ENCODE data around the gene TJP3. TPM values are rescaled to one million over a fixed set of nuclear protein-coding genes. Genes with fewer than 3 reads are reported as not detected.

The TJP3 gene
- total and polyA plus RNA-seq, 2 experiments from 2014 or later: 18.2 to 23.9 TPM

- H3K36me3 ChIP-seq (ENCODE audit: insufficient read depth): no peaks in the 10 kb centered on the region
- TF ChIP-seq ETS1 (IDR thresholded peaks at IDR 0.05) (no peak), CTCF (conservative IDR thresholded peaks at IDR 0.05; ENCODE audit: low read depth in 2 of 2) (peak; percentile 12 to 60; a peak in 2 of 4 replicates)
- Mint-ChIP-seq H3K27ac (peak overlapping the region; percentile 36; the same call in 1 of the 2 replicates), H3K4me1 (peaks cover 17% of the 10 kb centered on the region), H3K27me3 (ENCODE audit: insufficient read depth, low read depth, poor library complexity) (peaks cover 15% of the 10 kb centered on the region), H3K36me3 (ENCODE audit: low read depth) (peaks cover 3% of the 10 kb centered on the region; the same call in 1 of the 3 replicates), H3K4me3 (no peak overlapping the region), H3K9me3 (no peaks in the 10 kb centered on the region)
- no peak overlapping the region for H3K27ac ChIP-seq (ENCODE audit: low read depth)
- DNase-seq (ENCODE audit: low spot score): no peak
- no peak overlapping the region for H3K4me2 ChIP-seq
- peak; percentile 26 for ATAC-seq
- peaks cover 3% of the 10 kb centered on the region; the same call in 1 of the 2 replicates for H4K20me1 ChIP-seq (replicated peaks; ENCODE audit: insufficient read depth)
- H3K9me2 ChIP-seq (ENCODE audit: insufficient read depth): no peaks in the 10 kb centered on the region
- peaks cover 6% of the 10 kb centered on the region; the same call in 1 of the 2 replicates for H3K4me1 ChIP-seq (ENCODE audit: insufficient read depth)
- H2AFZ ChIP-seq: no peak overlapping the region
- H3K27me3 ChIP-seq (ENCODE audit: insufficient read depth): no peaks in the 10 kb centered on the region
- peaks cover 18% of the 10 kb centered on the region; the same call in 1 of the 2 replicates for H3K79me2 ChIP-seq (replicated peaks; ENCODE audit: insufficient read depth)
- H3F3A ChIP-seq (replicated peaks; ENCODE audit: low read depth): no peaks in the 10 kb centered on the region
- H3K4me3 ChIP-seq: no peak overlapping the region
Measured at GRCh38 chr19:3672993-3673392, 35.2 kb upstream of the TJP3 start.

- H3K9me2 ChIP-seq (ENCODE audit: insufficient read depth): no peaks in the 10 kb centered on the region
- Mint-ChIP-seq H3K27me3 (ENCODE audit: insufficient read depth, low read depth, poor library complexity) (peaks cover 10% of the 10 kb centered on the region), H3K4me3 (no peak overlapping the region), H3K9me3 (no peaks in the 10 kb centered on the region), H3K4me1 (peaks cover 17% of the 10 kb centered on the region), H3K27ac (no peak overlapping the region), H3K36me3 (ENCODE audit: low read depth) (peaks cover 3% of the 10 kb centered on the region; the same call in 1 of the 3 replicates)
- TF ChIP-seq ETS1 (IDR thresholded peaks at IDR 0.05) (no peak), ZNF331 (CRISPR knock-in tag; IDR thresholded peaks at IDR 0.05; ENCODE audit: low read depth) (peak; percentile 72)
- no peak for DNase-seq (ENCODE audit: low spot score)
- H3K27me3 ChIP-seq (ENCODE audit: insufficient read depth): no peaks in the 10 kb centered on the region
- H3K4me1 ChIP-seq (ENCODE audit: insufficient read depth): peaks cover 6% of the 10 kb centered on the region; the same call in 1 of the 2 replicates
- no peaks in the 10 kb centered on the region for H3F3A ChIP-seq (replicated peaks; ENCODE audit: low read depth)
- H3K4me2 ChIP-seq: no peak overlapping the region
- no peak for ATAC-seq
- H2AFZ ChIP-seq: no peak overlapping the region
- no peaks in the 10 kb centered on the region for H3K36me3 ChIP-seq (ENCODE audit: insufficient read depth)
- peaks cover 18% of the 10 kb centered on the region; the same call in 1 of the 2 replicates for H3K79me2 ChIP-seq (replicated peaks; ENCODE audit: insufficient read depth)
- H3K4me3 ChIP-seq: no peak overlapping the region
- no peak overlapping the region for H3K27ac ChIP-seq (ENCODE audit: low read depth)
- peaks cover 3% of the 10 kb centered on the region; the same call in 1 of the 2 replicates for H4K20me1 ChIP-seq (replicated peaks; ENCODE audit: insufficient read depth)
Measured at GRCh38 chr19:3673506-3674439, 34.4 kb upstream of the TJP3 start.

Measured in GM23338 (cell line).